PC-9 (cell line): ENCODE results near the gene MEF2C. TPM values are rescaled to one million over a fixed set of nuclear protein-coding genes. Genes with fewer than 3 reads are reported as not detected.

Experiments used
- BruUV-seq: library from RNA; stranded (reverse); fragments of 400-500 nt; replicated peaks from 2 replicates; lab custom pipeline; 2021; lab: Mats Ljungman, UMichigan
- CTCF ChIA-PET: fragments of 300-600 bp; sonication (Branson Sonifier 250); formaldehyde crosslinking; loops from one replicate; lab custom pipeline; 2022; ENCODE audit warnings: antibody characterized with exemption; lab: Charles Lee
- POLR2A ChIA-PET: fragments of 300-600 bp; sonication (Branson Sonifier 250); formaldehyde crosslinking; loops from one replicate; lab custom pipeline; 2022; ENCODE audit warnings: antibody characterized with exemption; ENCODE audit not compliant: unreplicated experiment; lab: Charles Lee
- DNase-seq, 2 experiments: peaks; one replicate each; pipeline versions ENCODE4 v3.0.0 to v3.0.0-alpha.2; 2015 to 2022; ENCODE audit warnings: mixed read lengths in 1 of 2
- H2AFZ ChIP-seq: fragments of 200-600 bp; sonication (generic); 2 replicates; pipeline ENCODE4 v1.8.1; 2017; ENCODE audit warnings: antibody characterized with exemption
- H3F3A ChIP-seq: fragments of 200-600 bp; sonication (generic); 2 replicates; pipeline ENCODE4 v1.8.1; 2017; ENCODE audit warnings: antibody characterized with exemption, mild to moderate bottlenecking, low read depth; ENCODE audit not compliant: insufficient read depth
- H3K27ac ChIP-seq: fragments of 200-600 bp; sonication (generic); 2 replicates; pipeline ENCODE4 v1.6.1; 2016; ENCODE audit warnings: mixed run types
- H3K27me3 ChIP-seq: fragments of 200-600 bp; sonication (generic); 2 replicates; pipeline ENCODE4 v1.6.1; 2016; ENCODE audit warnings: low read depth, mixed run types; ENCODE audit not compliant: insufficient read depth
- H3K36me3 ChIP-seq: fragments of 200-600 bp; sonication (generic); 2 replicates; pipeline ENCODE4 v1.6.1; 2016; ENCODE audit warnings: low read depth, mixed run types
- H3K4me1 ChIP-seq: fragments of 200-600 bp; sonication (generic); replicated peaks from 2 replicates; pipeline ENCODE4 v1.6.1; 2016; ENCODE audit warnings: mixed run types; ENCODE audit not compliant: insufficient read depth
- H3K4me2 ChIP-seq: fragments of 200-600 bp; sonication (generic); 2 replicates; pipeline ENCODE4 v1.6.1; 2017; ENCODE audit warnings: mixed run types
- H3K4me3 ChIP-seq: fragments of 200-600 bp; sonication (generic); 2 replicates; pipeline ENCODE4 v1.6.1; 2016; ENCODE audit warnings: mixed run types
- H3K79me2 ChIP-seq: fragments of 200-600 bp; sonication (generic); 2 replicates; pipeline ENCODE4 v1.6.1; 2017; ENCODE audit warnings: low read depth, mixed run types
- H3K9me2 ChIP-seq: fragments of 200-600 bp; sonication (generic); 2 replicates; pipeline ENCODE4 v1.8.1; 2017; ENCODE audit warnings: mild to moderate bottlenecking; ENCODE audit not compliant: insufficient read depth
- H3K9me3 ChIP-seq: fragments of 200-600 bp; sonication (generic); 2 replicates; pipeline ENCODE4 v1.8.1; 2016; ENCODE audit warnings: low read depth; ENCODE audit not compliant: insufficient read depth
- H4K20me1 ChIP-seq: fragments of 200-600 bp; sonication (generic); 2 replicates; pipeline ENCODE4 v1.8.1; 2017; ENCODE audit not compliant: insufficient read depth
- EZH2 ChIP-seq: fragments of 200-600 bp; sonication (generic); IDR thresholded peaks from 2 replicates; pipeline ENCODE4 v1.8.0; 2017; ENCODE audit warnings: antibody characterized with exemption, low read depth
- intact Hi-C: fragments of 100-400 bp; cut with micrococcal nuclease; formaldehyde crosslinking; loops from one replicate; pipeline ENCODE4 v1.10.0; 2022; ENCODE audit not compliant: unreplicated experiment
- total RNA-seq: library from RNA; stranded (reverse); gene quantifications from 2 replicates; pipeline ENCODE4 v1.2.3, GENCODE V29; 2021
- TF ChIP-seq, protein P1 (sequence below): fragments of 200-600 bp; sonication (generic); conservative IDR thresholded peaks from 2 replicates; pipeline ENCODE4 v1.6.1; 2017; ENCODE audit warnings: mixed run types, antibody characterized with exemption, mild to moderate bottlenecking, moderate library complexity

The MEF2C gene
- total RNA-seq, 1 experiment from 2014 or later: 2.5 TPM

DNA sequence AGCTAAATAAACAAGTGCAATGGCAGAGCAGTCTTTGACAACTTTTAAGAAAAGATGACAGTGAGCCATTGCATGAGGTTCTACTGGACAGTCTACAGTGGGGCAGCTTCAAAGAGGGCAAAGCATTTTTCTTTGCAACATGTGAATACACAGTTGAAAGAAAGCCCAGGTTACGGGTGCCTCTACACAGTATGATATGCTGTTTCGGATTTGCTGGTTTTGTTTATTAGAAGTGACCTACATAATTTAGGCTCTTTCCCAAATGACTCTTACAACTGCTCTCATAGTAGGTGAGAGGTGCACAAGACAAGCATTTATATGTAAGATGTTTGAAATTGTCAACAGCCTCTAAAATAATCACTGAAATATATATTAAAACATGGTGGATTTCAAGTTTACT lies 62.4 kb downstream of the MEF2C start:
- Histone ChIP-seq H3K9me2 (no peaks in the 10 kb centered on the region), H3K4me2 (no peak overlapping the region), H3K4me3 (no peak overlapping the region), H3K4me1 (no peaks in the 10 kb centered on the region), H2AFZ (no peak overlapping the region), H3K27ac (no peak overlapping the region), H3K27me3 (no peaks in the 10 kb centered on the region), H3K9me3 (no peaks in the 10 kb centered on the region), H3K79me2 (no peaks in the 10 kb centered on the region), H3F3A (no peaks in the 10 kb centered on the region), H4K20me1 (no peaks in the 10 kb centered on the region), H3K36me3 (no peaks in the 10 kb centered on the region)
- no peak for DNase-seq
- CTCF ChIA-PET: no interaction called here
- intact Hi-C loops: no loop called here
- TF ChIP-seq, protein P1, sequence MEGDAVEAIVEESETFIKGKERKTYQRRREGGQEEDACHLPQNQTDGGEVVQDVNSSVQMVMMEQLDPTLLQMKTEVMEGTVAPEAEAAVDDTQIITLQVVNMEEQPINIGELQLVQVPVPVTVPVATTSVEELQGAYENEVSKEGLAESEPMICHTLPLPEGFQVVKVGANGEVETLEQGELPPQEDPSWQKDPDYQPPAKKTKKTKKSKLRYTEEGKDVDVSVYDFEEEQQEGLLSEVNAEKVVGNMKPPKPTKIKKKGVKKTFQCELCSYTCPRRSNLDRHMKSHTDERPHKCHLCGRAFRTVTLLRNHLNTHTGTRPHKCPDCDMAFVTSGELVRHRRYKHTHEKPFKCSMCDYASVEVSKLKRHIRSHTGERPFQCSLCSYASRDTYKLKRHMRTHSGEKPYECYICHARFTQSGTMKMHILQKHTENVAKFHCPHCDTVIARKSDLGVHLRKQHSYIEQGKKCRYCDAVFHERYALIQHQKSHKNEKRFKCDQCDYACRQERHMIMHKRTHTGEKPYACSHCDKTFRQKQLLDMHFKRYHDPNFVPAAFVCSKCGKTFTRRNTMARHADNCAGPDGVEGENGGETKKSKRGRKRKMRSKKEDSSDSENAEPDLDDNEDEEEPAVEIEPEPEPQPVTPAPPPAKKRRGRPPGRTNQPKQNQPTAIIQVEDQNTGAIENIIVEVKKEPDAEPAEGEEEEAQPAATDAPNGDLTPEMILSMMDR: no peak
- no peak for TF ChIP-seq EZH2
- no TSS peak for BruUV-seq
- POLR2A ChIA-PET: interaction anchor here (0.6 kb wide), 1 partner anchor 821 kb away, joined by 3 read pairs; no protein-coding TSS in a partner anchor

DNA sequence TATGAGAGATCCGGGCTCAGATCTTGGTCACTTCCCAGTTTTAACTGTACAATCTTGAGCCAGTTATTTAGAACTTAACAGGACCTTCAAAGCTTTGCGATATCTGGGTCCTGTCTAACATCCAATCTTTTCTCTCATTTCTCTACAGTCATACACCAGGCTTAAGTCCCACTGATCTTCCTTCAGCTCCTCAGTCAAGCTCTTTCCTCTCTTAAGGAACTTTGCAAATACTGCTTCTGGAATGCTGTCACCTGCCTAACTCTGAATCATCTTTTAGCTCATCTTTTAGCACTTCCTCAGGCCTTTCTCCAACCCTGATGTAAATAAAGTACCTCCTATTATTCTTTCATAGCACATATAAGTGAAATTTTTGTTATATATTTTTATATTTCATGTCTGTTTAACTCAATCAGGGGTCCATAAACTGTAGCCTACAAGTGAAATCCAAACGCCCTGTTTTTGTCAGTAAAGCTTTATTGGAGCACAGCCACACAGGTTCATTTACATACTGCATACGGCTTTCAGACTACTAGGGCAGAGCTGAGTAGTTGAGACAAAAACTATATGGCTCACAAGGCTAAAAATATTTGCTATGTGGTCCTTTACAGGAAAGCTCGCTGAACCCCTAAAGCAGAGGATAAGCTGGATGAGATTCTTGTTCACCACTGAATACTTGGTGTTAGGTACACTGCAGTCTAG lies 63.5 kb downstream of the MEF2C start:
- BruUV-seq: no TSS peak
- H3K9me3 ChIP-seq: no peaks in the 10 kb centered on the region
- intact Hi-C loops: no loop called here
- no peak for DNase-seq
- no peaks in the 10 kb centered on the region for H3K9me2 ChIP-seq
- H4K20me1 ChIP-seq: no peaks in the 10 kb centered on the region
- CTCF ChIA-PET: no interaction called here
- no peak overlapping the region for H2AFZ ChIP-seq
- no peaks in the 10 kb centered on the region for H3K79me2 ChIP-seq
- POLR2A ChIA-PET: no interaction called here
- no peak overlapping the region for H3K4me3 ChIP-seq
- TF ChIP-seq, protein P1: no peak
- TF ChIP-seq EZH2: no peak
- H3F3A ChIP-seq: no peaks in the 10 kb centered on the region
- H3K27ac ChIP-seq: no peak overlapping the region
- H3K36me3 ChIP-seq: no peaks in the 10 kb centered on the region
- H3K4me2 ChIP-seq: no peak overlapping the region
- no peaks in the 10 kb centered on the region for H3K4me1 ChIP-seq
- no peaks in the 10 kb centered on the region for H3K27me3 ChIP-seq

DNA sequence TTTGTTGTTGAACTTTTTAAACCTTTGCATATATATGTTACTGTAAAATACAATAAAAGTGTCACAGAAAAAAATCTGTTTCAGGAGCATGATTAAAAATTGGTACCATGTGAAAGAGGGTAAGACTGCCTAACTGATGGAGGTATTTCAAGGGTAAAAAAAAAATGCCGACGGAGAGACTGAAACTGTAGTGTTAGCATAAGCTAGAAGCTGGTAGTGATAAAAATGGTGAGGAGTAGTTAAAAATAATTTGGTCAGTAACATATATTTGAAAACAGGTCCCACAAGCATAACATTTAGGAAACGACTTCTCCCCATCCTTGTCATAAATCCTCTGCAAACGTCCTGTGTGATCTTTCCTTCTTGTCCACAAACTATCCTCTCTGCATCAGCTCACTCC lies 64.7 kb downstream of the MEF2C start:
- no peaks in the 10 kb centered on the region for H3K4me1 ChIP-seq
- TF ChIP-seq, protein P1: no peak
- TF ChIP-seq EZH2: no peak
- no peaks in the 10 kb centered on the region for H3K9me3 ChIP-seq
- ChIA-PET CTCF (no interaction called here), POLR2A (no interaction called here)
- no peaks in the 10 kb centered on the region for H3K36me3 ChIP-seq
- no TSS peak for BruUV-seq
- no peaks in the 10 kb centered on the region for H3K9me2 ChIP-seq
- no peak overlapping the region for H3K27ac ChIP-seq
- no peaks in the 10 kb centered on the region for H3K27me3 ChIP-seq
- intact Hi-C loops: no loop called here
- H4K20me1 ChIP-seq: no peaks in the 10 kb centered on the region
- H2AFZ ChIP-seq: no peak overlapping the region
- no peak overlapping the region for H3K4me3 ChIP-seq
- no peaks in the 10 kb centered on the region for H3K79me2 ChIP-seq
- H3K4me2 ChIP-seq: no peak overlapping the region
- DNase-seq: no peak
- H3F3A ChIP-seq: no peaks in the 10 kb centered on the region
